ENCODE data around the gene SUGCT.

GRCh38 chr7:40701836-40702551, 567.2 kb downstream of the SUGCT start:
- TF ChIP-seq POLR2A (IDR thresholded peaks at IDR 0.05) = no peak
- TF ChIP-seq CTCF (IDR thresholded peaks at IDR 0.05 in 8 of 11, conservative IDR thresholded peaks at IDR 0.05 in 3 of 11) = no peak
